Stomach (tissue), 9 donors: Measurements from ENCODE around the gene MTHFSD. TPM values are rescaled to one million over a fixed set of nuclear protein-coding genes. Genes with fewer than 3 reads are reported as not detected.

Experiments used
- DNase-seq, 2 donors: peaks; one replicate each; pipeline versions ENCODE4 v3.0.0 to v3.0.0-alpha.2; 2013 to 2019
- H3K27ac ChIP-seq, 5 donors: fragments of 200-600 bp in 4 of 5; sonication (generic) in 4 of 5; one replicate each; pipeline ENCODE4 v1.5.1; 2013 to 2019; ENCODE audit warnings: mild to moderate bottlenecking in 1 of 5, moderate library complexity in 1 of 5
- H3K27me3 ChIP-seq, 3 donors: fragments of 200-600 bp; sonication (generic); one replicate each; pipeline ENCODE4 v1.5.1; 2017 to 2019; ENCODE audit warnings: mixed run types in 1 of 3
- H3K36me3 ChIP-seq, 4 donors: fragments of 200-600 bp; sonication (generic); 1 replicate in 3 of 4; 2 replicates in 1 of 4; pipeline ENCODE4 v1.5.1; 2016 to 2019
- H3K4me1 ChIP-seq, 4 donors: fragments of 200-600 bp; sonication (generic); one replicate each; pipeline ENCODE4 v1.5.1; 2016 to 2019
- H3K4me3 ChIP-seq, 4 donors: fragments of 200-600 bp; sonication (generic) in 3 of 4; one replicate each; pipeline ENCODE4 v1.5.1; 2016 to 2019; ENCODE audit warnings: mild to moderate bottlenecking in 1 of 4
- H3K9me3 ChIP-seq, 4 donors: fragments of 200-600 bp; sonication (generic); one replicate each; pipeline ENCODE4 v1.5.1; 2016 to 2019
- EP300 ChIP-seq: sonication (generic); formaldehyde crosslinking; IDR thresholded peaks from one replicate; pipeline ENCODE4 v1.6.1; 2017; ENCODE audit warnings: antibody characterized with exemption
- POLR2A ChIP-seq, 4 donors: fragments of 450-650 bp; IDR thresholded peaks; one replicate each; pipeline ENCODE4 v1.6.1; 2016; ENCODE audit warnings: antibody characterized with exemption in 4 of 4, control low read depth in 2 of 4, mild to moderate bottlenecking in 1 of 4, moderate library complexity in 1 of 4
- POLR2AphosphoS5 ChIP-seq, 3 donors: sonication (generic); formaldehyde crosslinking; IDR thresholded peaks; one replicate each; pipeline ENCODE4 v1.6.1; 2016; ENCODE audit warnings: antibody characterized with exemption in 3 of 3
- WGBS, 5 donors: extraction: QIAGEN DNeasy Blood & Tissue Kit in 3 of 5; methylation state at CpG; one replicate each; pipeline versions ENCODE4 v1.1.5 to v1.1.7; 2013 to 2018; 5-methylcytosine and 5-hydroxymethylcytosine counted together
- intact Hi-C: fragments of 100-400 bp; cut with DNase I; formaldehyde crosslinking; loops from one replicate; pipeline ENCODE4 v1.15.1; 2023; ENCODE audit warnings: low total_unique reads
- polyA plus RNA-seq, 3 donors: library from polyadenylated mRNA; stranded (reverse); fragments of 200-250 nt; gene quantifications; one replicate each; pipeline ENCODE4 v1.2.3, GENCODE V29; 2013
- total RNA-seq, 5 donors: library from RNA; depleted of rRNA; stranded (reverse); fragments of >200 nt; gene quantifications; one replicate each; pipeline versions ENCODE4 v1.1.0 to v1.2.3, GENCODE V29; 2014 to 2016
- TF ChIP-seq, protein P1 (sequence below), 7 experiments: fragments of 450-650 bp in 4 of 7; fragments of 200-600 bp in 3 of 7; sonication (generic) in 3 of 7; IDR thresholded peaks; one replicate each; pipeline ENCODE4 v1.5.1; 2016 to 2019; ENCODE audit warnings: antibody characterized with exemption in 7 of 7, control low read depth in 2 of 7, mild to moderate bottlenecking in 1 of 7
- donor health status: healthy with polysubstance abuse.
- donor health status: Bipolar disorder and iron deficiency.
- donor health status: healthy.

Gene MTHFSD
- total and polyA plus RNA-seq, 8 donors: 3.5 to 23.1 (median 7.7) TPM

GRCh38 chr16:86480444-86480843 lies 74.6 kb downstream of the MTHFSD start:
- no peak for DNase-seq
- TF ChIP-seq, protein P1, sequence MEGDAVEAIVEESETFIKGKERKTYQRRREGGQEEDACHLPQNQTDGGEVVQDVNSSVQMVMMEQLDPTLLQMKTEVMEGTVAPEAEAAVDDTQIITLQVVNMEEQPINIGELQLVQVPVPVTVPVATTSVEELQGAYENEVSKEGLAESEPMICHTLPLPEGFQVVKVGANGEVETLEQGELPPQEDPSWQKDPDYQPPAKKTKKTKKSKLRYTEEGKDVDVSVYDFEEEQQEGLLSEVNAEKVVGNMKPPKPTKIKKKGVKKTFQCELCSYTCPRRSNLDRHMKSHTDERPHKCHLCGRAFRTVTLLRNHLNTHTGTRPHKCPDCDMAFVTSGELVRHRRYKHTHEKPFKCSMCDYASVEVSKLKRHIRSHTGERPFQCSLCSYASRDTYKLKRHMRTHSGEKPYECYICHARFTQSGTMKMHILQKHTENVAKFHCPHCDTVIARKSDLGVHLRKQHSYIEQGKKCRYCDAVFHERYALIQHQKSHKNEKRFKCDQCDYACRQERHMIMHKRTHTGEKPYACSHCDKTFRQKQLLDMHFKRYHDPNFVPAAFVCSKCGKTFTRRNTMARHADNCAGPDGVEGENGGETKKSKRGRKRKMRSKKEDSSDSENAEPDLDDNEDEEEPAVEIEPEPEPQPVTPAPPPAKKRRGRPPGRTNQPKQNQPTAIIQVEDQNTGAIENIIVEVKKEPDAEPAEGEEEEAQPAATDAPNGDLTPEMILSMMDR (IDR thresholded peaks at IDR 0.05): no peak
- no peak for TF ChIP-seq POLR2AphosphoS5 (IDR thresholded peaks at IDR 0.05)
- no peak for TF ChIP-seq EP300
- no peak for TF ChIP-seq POLR2A (IDR thresholded peaks at IDR 0.05)
- Histone ChIP-seq H3K4me3 (no peak overlapping the region), H3K36me3 (peaks cover 0 to 19% (median 2%) of the 10 kb centered on the region in 4 donors), H3K27me3 (peaks cover 0 to 25% (median 7%) of the 10 kb centered on the region in 3 donors), H3K27ac (peak overlapping the region in 4 of 5 donors; percentile 55 to 68 (median 66)), H3K9me3 (peaks cover 3 to 19% (median 14%) of the 10 kb centered on the region in 4 donors), H3K4me1 (peaks cover 0 to 34% (median 11%) of the 10 kb centered on the region in 4 donors)
- WGBS, 5 donors: 35 to 53% (median 45%) methylated on average over 8 to 15 of the region's 15 CpGs
- intact Hi-C loops: no loop called here

Other genes with a start within 250 kb of the MTHFSD start
- 10 to 100 TPM; 18.4 to 37.9 (median 26.9) TPM for gene FOXF1, start 44.7 kb downstream of the MTHFSD start, total RNA-seq
- 10 to 100 TPM; 15.7 to 18.2 (median 17.7) TPM for gene FOXF1, start 44.7 kb downstream of the MTHFSD start, polyA plus RNA-seq
- under 1 TPM in 1 of 5 donors, not detected in 4; 0.18 TPM for gene FOXC2, start 11.6 kb upstream of the MTHFSD start, total RNA-seq
- under 1 TPM in 2 of 3 donors, not detected in 1; 0.08 to 0.12 TPM for gene FOXC2, start 11.6 kb upstream of the MTHFSD start, polyA plus RNA-seq
- gene FOXL1, start 23.3 kb upstream of the MTHFSD start, total RNA-seq: 10 to 100 TPM in 1 of 5 donors, 1 to 10 TPM in 2, not detected in 2; 3.0 to 12.7 (median 5.1) TPM
- gene FOXL1, start 23.3 kb upstream of the MTHFSD start, polyA plus RNA-seq: 1 to 10 TPM in 2 of 3 donors, under 1 TPM in 1; 0.60 to 6.7 (median 5.2) TPM